ENCODE results near the gene LIN28B.
A peak's percentile ranks its signal among the peaks of the same experiment; 100 is the strongest.
"Not testable (repeated sequence)": the region's sequence is repeated elsewhere in the genome, so short reads cannot be mapped to it uniquely, and the experiment has no call there.

Gene LIN28B

DNA sequence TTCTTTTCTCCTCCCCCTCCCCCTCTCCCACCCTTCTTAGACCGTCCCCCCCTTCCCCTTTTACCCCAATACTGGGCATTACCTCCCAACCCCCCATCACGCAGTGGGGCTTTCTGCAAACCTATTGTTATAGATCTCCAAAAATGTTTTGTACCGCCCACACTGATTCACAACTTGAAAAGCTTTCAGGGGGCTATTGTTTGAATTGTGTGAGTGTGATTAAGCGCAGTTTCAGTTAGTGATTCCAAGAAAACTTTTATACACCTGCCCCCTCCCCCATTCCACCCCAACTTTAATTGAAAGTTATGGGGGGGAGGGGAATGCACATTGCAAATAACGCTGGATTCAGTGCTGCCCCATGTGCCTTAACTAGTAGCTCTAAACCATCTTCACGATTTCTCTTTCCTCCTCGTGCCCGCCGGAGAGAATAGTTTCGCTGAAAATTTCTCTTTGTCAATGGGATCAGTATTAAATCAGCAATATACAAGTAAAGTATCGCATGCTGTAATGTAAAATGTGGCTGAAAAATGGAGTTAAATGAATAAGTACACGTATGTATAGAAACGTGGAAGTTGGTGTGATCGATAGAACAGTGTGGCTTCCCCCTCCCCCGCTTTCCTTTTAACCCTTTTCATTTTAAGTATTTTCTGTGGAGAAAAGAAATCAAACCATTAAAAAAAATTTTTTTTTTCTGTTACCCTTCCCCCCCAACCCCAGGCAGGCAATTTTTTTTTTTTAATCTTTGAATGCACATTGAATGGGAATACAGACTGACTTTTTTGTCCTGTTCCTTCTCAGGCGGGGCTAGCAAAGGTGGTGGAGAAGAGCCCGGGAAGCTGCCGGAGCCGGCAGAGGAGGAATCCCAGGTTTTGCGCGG lies 632 bp downstream of the LIN28B start:
- DNase-seq (ENCODE audit: low spot score): no peak

GRCh38 chr6:104958178-104959025 lies 1.5 kb downstream of the LIN28B start:
- no peak for DNase-seq (ENCODE audit: low spot score)

DNA sequence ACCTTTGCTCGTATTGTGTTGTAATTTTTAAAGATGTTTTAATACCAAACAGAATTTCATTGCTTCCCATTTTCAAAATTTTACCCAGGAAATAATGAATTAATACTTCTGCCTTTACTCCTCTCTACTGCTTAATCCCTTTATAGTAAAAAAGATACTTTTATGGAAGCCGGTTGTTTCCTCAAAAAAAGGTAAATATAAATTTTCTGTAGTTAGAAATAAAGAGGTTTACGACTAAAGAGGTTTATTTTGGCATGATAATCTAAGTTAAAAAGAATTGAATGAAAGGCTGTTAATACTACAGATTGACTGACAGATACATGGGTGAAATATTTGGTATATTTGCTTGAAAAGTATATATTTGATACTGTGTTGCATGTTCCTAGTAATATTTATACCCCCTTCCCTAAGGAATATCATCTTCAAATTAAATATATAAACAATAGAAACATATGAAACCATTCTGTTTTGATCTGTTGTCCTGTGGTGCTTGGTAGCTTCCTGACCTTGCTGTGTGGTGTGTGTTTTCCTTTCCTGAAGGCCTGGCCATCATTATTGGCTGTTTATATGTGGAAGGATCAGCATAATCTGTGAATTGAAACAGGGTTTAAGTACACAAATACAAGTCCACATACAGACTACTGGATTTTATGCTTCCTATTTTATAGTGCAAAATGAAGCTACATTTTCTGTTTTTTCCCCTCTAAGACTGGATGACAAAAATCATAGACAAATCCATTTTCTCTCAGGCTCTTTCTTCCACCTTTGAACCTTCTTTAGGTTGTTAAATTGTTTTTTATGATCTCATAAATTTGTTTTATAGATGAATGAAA lies 2.3 kb downstream of the LIN28B start:
- DNase-seq (ENCODE audit: low spot score): no peak

DNA sequence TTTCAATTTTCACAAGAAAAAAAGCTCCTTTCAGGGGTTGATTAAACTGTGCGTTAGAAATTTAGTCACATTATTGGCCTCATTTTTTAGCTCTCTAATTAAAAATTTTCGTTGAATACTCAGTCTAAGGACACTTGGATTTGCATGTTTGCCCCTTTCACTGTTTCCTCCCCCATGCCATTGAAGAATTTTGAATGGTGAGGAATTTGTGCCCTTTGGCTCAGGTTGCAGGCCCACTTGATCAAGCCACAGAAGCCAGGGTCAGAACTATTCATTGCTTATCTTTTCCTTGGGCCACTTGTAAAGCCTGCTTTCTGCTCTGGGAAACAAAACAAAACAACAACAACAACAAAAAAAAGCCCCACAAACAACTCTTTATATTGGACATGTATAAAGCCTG lies 12.2 kb downstream of the LIN28B start:
- no peak for DNase-seq (ENCODE audit: low spot score)

DNA sequence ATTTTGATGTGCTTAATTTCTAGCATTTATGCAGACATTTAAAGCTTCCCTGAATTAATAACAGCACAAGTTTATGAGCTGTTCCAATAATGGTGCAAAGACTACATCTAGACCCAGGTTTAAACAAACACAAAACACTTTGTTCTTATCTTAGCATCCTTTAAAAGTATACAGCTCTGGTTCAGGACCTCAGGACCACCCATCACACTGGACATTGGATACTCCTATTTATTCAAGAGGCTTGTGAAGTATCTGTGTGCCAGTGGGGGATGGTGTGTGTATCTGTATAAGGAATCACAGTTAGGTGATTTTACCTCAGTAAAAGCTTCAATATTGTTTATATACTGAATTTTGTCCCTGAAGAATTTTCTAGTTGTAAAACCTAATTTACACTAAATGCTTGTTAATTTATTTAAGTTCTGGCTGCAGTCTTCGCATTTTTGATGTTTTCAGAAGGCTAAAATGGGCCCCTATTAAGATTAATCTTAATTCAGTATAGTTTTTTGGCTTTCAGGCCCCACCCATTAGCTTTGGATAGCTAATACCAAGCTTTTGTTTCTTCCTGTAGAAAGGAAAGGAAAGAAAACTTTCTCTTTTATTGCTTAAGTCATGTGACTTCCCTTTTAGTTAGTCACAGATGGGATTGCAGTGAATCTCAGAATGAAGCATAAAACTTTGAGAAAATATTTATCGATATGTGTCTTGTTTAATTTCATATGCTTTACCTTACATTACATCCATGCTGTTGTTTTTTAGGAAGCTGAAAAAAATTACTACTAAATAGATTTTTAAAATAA lies 13.1 kb downstream of the LIN28B start:
- no peak for DNase-seq (ENCODE audit: low spot score)

- no peak for DNase-seq (ENCODE audit: low spot score)
These were observed 16.5 kb downstream of the LIN28B start for GRCh38 chr6:104973404-104973803.

- no peak for DNase-seq (ENCODE audit: low spot score)
These were observed 26.4 kb downstream of the LIN28B start for GRCh38 chr6:104983296-104983695.

DNA sequence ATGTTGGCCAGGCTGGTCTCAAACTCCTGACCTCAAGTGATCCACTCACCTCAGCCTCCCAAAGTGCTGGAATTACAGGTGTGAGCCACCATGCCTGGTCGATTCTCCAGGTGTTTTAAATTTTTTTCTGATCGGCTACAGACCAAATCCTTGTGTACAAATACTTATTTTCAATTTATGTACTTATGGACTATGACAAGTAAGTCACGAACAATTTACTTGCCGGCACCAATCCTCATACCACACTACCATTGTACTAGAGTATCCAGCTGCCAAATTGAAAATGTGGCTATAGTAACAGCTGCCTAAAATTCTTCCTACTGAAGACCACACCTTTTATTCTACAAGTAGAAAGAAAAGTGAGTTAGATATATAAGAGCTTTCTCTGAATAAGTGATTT lies 26.9 kb downstream of the LIN28B start:
- DNase-seq (ENCODE audit: low spot score): no peak

DNA sequence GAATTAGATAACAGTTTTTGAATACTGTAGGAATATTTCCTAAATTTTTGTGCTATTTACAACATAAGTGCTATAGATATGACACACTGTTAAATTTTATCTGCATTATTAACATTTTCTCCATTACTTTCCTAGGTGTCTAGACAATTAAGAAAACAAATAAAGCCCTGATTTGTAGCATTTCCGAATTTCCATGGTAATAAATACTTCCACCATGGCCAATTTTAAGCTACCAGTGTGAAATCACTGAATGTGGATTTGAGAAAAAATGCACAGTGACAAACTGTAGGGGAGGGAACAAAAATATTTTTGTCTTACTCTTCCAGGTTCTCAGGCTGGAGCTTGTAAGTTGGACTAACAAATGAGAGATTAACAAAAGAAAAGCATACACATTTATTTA lies 27.9 kb downstream of the LIN28B start:
- no peak for DNase-seq (ENCODE audit: low spot score)

GRCh38 chr6:104985875-104986274 lies 29.0 kb downstream of the LIN28B start:
- not testable (repeated sequence) for DNase-seq (ENCODE audit: low spot score)

DNA sequence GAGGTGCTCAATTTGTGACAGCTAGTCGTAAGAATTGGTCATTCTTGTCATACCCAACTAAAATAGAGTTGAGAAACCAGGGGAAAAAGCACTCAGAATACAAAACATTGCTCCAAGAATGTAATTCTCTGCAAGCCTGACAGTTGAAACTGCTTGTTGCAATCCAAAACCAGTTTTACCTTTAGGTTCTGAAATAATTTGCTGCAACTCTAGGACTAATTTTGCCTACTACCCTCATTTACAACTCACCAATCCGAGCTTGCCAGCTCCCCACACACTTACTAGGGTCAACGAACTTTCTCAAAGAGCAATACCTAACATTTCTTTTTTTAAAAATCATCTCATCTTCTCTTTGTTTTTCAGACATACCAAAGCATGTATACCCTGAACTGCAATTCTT lies 29.7 kb downstream of the LIN28B start:
- no peak for DNase-seq (ENCODE audit: low spot score)

DNA sequence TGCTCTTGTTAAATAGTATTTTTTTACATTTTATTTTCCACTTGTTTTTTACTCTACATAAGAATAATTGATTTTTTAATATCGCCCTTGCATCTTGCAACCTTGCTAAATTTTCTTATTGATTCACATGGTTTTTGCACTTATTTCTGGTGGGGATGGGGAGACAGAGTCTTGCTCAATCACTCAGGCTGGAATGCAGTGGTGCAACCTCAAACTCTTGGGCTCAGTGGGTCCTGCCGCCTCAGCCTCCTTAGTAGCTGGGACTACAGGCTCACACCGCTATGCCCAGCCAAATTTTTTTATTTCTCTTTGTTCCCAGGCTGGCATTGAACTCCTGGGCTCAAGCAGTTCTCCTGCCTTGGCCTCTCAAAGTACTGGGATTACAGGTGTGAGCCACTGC lies 30.3 kb downstream of the LIN28B start:
- no peak for DNase-seq (ENCODE audit: low spot score)

GRCh38 chr6:104990085-104990484 lies 33.2 kb downstream of the LIN28B start:
- no peak for DNase-seq (ENCODE audit: low spot score)

DNA sequence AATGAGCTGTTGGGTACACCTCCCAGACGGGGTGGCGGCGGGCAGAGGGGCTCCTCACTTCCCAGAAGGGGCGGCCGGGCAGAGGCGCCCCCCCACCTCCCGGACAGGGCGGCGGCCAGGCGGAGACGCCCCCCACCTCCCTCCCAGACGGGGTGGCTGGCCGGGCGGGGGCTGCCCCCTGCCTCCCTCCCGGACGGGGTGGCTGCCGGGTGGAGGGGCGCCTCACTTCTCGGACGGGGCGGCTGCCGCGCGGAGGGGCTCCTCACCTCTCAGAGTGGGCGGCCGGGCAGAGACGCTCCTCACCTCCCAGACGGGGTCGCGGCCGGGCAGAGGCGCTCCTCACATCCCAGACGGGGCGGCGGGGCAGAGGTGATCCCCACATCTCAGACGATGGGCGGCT lies 34.2 kb downstream of the LIN28B start:
- DNase-seq (ENCODE audit: low spot score): not testable (repeated sequence)

DNA sequence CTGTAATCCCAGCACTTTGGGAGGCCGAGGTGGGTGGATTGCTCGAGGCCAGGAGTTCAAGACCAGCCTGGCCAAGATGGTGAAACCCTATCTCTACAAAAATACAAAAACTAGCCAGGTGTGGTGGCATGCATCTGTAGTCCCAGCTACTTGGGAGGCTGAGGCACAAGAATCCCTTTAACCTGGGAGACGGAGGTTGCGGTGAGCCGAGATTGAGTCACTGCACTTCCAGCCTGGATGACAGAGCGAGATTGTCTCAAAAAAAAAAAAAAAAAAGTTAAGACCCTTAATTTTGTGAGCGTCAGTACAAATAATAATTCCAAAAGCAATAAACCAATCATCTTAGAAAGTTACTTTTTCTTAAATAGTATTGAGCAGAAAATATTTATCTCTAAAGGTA lies 36.7 kb downstream of the LIN28B start:
- not testable (repeated sequence) for DNase-seq (ENCODE audit: low spot score)

GRCh38 chr6:104995989-104996617 lies 39.2 kb downstream of the LIN28B start:
- DNase-seq (ENCODE audit: low spot score): peak; percentile 49

DNA sequence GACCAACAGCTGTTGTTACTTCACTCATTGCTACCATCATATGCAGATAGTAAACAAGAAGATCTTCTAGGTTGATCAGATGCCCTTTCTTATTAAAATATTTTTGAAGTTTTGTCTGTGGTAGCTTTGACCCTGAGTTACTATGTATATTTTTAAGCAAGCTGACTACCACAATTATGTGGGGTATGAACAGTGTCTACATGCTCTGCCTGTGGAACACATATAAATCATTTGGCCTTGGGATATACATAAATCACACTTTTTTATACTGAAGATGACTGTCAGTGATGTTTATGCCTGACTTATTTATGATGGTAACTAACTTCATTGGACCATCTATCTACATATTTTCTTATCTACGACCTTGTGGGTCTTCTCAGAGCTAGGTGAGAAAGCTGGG lies 44.2 kb downstream of the LIN28B start:
- DNase-seq (ENCODE audit: low spot score): no peak

- no peak for DNase-seq (ENCODE audit: low spot score)
These were observed 45.0 kb downstream of the LIN28B start for GRCh38 chr6:105001906-105002305.

DNA sequence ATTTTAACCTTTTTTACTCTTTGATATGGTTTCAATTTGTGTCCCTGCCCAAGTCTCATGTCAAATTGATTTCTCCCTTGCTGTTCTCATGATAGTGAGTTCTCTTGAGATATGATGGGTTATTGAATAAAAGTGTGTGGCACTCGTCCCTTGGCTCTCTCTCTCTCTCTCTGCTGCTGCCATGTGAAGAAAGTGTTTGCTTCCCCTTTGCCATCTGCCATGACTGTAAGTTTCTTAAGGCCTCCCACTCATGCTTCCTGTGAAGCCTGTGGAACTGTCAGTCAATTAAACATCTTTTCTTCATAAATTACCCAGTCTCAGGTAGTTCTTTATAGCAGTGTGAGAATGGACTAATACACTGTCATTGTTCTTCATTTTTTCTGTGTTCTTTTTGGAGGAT lies 48.5 kb downstream of the LIN28B start:
- no peak for DNase-seq (ENCODE audit: low spot score)

DNA sequence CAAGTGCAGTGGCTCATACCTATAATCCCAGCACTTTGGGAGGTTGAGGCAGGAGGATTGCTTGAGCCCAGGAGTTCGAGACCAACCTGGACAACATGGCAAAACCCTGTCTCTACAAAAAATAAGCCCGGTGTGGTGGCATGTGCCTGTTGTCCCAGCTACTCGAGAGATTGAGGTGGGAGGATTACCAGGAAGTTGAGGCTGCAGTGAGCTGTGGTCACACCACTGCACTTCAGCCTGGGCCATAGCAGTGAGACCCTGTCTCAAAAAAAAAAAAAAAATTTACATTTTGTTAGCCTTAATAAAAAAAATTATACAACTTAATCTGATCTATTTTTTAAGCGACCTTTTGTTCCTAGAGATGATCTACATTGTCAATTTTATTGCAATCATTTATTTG lies 56.6 kb downstream of the LIN28B start:
- DNase-seq (ENCODE audit: low spot score): not testable (repeated sequence)

GRCh38 chr6:105014448-105014847 lies 57.5 kb downstream of the LIN28B start:
- no peak for DNase-seq (ENCODE audit: low spot score)
